PC-3 (cell line): ENCODE results near the gene SEL1L. TPM values are rescaled to one million over a fixed set of nuclear protein-coding genes. Genes with fewer than 3 reads are reported as not detected.

Experiments
- ATAC-seq: fragments of 200-7000 bp; cut with Tn5 transposase; 2 replicates; pipeline ENCODE4 v1.9.1; 2020; ENCODE audit warnings: mild to moderate bottlenecking, moderate library complexity
- BruUV-seq: library from RNA; stranded (reverse); fragments of 400-500 nt; replicated peaks from 2 replicates; lab custom pipeline; 2021; lab: Mats Ljungman, UMichigan
- CTCF ChIA-PET: fragments of 300-600 bp; sonication (Branson Sonifier 250); formaldehyde crosslinking; loops from one replicate; lab custom pipeline; 2022; ENCODE audit warnings: antibody characterized with exemption; lab: Charles Lee
- POLR2A ChIA-PET: fragments of 300-600 bp; sonication (Branson Sonifier 250); formaldehyde crosslinking; loops from one replicate; lab custom pipeline; 2022; ENCODE audit warnings: antibody characterized with exemption; ENCODE audit not compliant: unreplicated experiment; lab: Charles Lee
- DNase-seq: peaks from one replicate; pipeline ENCODE4 v3.0.0-alpha.2; 2015
- H2AFZ ChIP-seq: fragments of 300-600 bp; sonication (generic); 2 replicates; pipeline ENCODE4 v1.6.0; 2016; ENCODE audit warnings: antibody characterized with exemption, low read length
- H3F3A ChIP-seq: fragments of 300-600 bp; sonication (generic); one replicate; pipeline ENCODE4 v1.6.0; 2017; ENCODE audit warnings: antibody characterized with exemption, low read length, control low read depth, mild to moderate bottlenecking; ENCODE audit not compliant: unreplicated experiment
- H3K27ac ChIP-seq: fragments of 300-600 bp; sonication (generic); 2 replicates; pipeline ENCODE4 v1.5.1; 2016; ENCODE audit warnings: mild to moderate bottlenecking, low read length
- H3K27me3 ChIP-seq: fragments of 300-600 bp; sonication (generic); 2 replicates; pipeline ENCODE4 v1.6.1; 2016; ENCODE audit warnings: low read length, mixed read lengths
- H3K36me3 ChIP-seq: fragments of 300-600 bp; sonication (generic); 2 replicates; pipeline ENCODE4 v1.6.1; 2016; ENCODE audit warnings: low read depth, mixed run types, low read length, mixed read lengths
- H3K4me1 ChIP-seq: fragments of 300-600 bp; sonication (generic); 2 replicates; pipeline ENCODE4 v1.5.1; 2016; ENCODE audit warnings: low read length; ENCODE audit not compliant: insufficient read depth
- H3K4me2 ChIP-seq: fragments of 300-600 bp; sonication (generic); 2 replicates; pipeline ENCODE4 v1.6.0; 2016; ENCODE audit warnings: low read length
- H3K4me3 ChIP-seq: fragments of 300-600 bp; sonication (generic); 2 replicates; pipeline ENCODE4 v1.5.1; 2016; ENCODE audit warnings: mild to moderate bottlenecking, low read length, mixed read lengths
- H3K79me2 ChIP-seq: fragments of 300-600 bp; sonication (generic); 2 replicates; pipeline ENCODE4 v1.6.1; 2017; ENCODE audit warnings: low read length, mixed read lengths
- H3K9ac ChIP-seq: fragments of 300-600 bp; sonication (generic); 2 replicates; pipeline ENCODE4 v1.6.0; 2016; ENCODE audit warnings: mild to moderate bottlenecking, low read length
- H3K9me2 ChIP-seq: fragments of 300-600 bp; sonication (generic); replicated peaks from 2 replicates; pipeline ENCODE4 v1.6.1; 2016; ENCODE audit warnings: mixed run types, low read length, mixed read lengths
- H3K9me3 ChIP-seq: fragments of 300-600 bp; sonication (generic); 2 replicates; pipeline ENCODE4 v1.6.1; 2016; ENCODE audit warnings: low read length, mixed read lengths
- H4K20me1 ChIP-seq: fragments of 300-600 bp; sonication (generic); 2 replicates; pipeline ENCODE4 v1.6.1; 2016; ENCODE audit warnings: low read length, mixed read lengths
- EZH2 ChIP-seq: fragments of 300-600 bp; sonication (generic); IDR thresholded peaks from one replicate; pipeline ENCODE4 v1.6.1; 2017; ENCODE audit warnings: antibody characterized with exemption, mild to moderate bottlenecking, low read length; ENCODE audit not compliant: unreplicated experiment
- EZH2phosphoT487 ChIP-seq: fragments of 300-600 bp; sonication (generic); IDR thresholded peaks from 2 replicates; pipeline ENCODE4 v1.6.1; 2018; ENCODE audit warnings: mild to moderate bottlenecking, antibody characterized with exemption, low read length, borderline replicate concordance
- intact Hi-C: fragments of 100-400 bp; cut with micrococcal nuclease; formaldehyde crosslinking; loops from 2 replicates; pipeline ENCODE4 v1.9.0; 2023
- total RNA-seq: library from RNA; depleted of rRNA; stranded (reverse); fragments of >200 nt; gene quantifications from 2 replicates; pipeline ENCODE4 v1.2.3, GENCODE V29; 2014
- TF ChIP-seq, protein P1 (sequence below): fragments of 300-600 bp; sonication (generic); conservative IDR thresholded peaks from 2 replicates; pipeline ENCODE4 v1.5.1; 2017; ENCODE audit warnings: antibody characterized with exemption, low read depth, mild to moderate bottlenecking, low read length

Gene SEL1L
- total RNA-seq, 1 experiment from 2014 or later = 46.9 TPM

DNA sequence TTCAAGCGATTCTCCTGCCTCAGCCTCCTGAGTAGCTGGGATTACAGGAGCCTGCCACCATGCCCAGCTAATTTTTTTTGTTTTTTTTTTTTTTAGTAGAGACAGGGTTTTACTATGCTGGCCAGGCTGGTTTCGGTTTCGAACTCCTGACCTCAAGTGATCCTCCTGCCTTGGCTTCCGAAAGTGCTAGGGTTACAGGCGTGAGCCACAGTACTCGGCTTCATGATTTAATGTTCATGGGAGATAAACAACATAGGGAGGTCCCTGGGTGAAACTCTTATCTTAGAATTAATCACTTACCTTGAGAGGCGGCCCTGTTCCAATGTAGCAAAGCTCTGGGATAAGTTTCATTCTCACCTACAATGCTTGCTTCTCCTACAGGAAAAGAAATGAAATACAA lies 48.3 kb downstream of the SEL1L start:
- Histone ChIP-seq H3K4me2 (no peak overlapping the region), H3K9ac (no peak overlapping the region), H2AFZ (no peak overlapping the region), H3K9me3 (no peaks in the 10 kb centered on the region), H3K4me3 (no peak overlapping the region), H3K9me2 (no peaks in the 10 kb centered on the region), H3K27ac (no peak overlapping the region), H3F3A (no peaks in the 10 kb centered on the region), H3K79me2 (no peaks in the 10 kb centered on the region), H3K27me3 (no peaks in the 10 kb centered on the region), H3K36me3 (peaks cover 50% of the 10 kb centered on the region; the same call in 1 of the 2 replicates), H3K4me1 (no peaks in the 10 kb centered on the region), H4K20me1 (no peaks in the 10 kb centered on the region)
- TF ChIP-seq, protein P1, sequence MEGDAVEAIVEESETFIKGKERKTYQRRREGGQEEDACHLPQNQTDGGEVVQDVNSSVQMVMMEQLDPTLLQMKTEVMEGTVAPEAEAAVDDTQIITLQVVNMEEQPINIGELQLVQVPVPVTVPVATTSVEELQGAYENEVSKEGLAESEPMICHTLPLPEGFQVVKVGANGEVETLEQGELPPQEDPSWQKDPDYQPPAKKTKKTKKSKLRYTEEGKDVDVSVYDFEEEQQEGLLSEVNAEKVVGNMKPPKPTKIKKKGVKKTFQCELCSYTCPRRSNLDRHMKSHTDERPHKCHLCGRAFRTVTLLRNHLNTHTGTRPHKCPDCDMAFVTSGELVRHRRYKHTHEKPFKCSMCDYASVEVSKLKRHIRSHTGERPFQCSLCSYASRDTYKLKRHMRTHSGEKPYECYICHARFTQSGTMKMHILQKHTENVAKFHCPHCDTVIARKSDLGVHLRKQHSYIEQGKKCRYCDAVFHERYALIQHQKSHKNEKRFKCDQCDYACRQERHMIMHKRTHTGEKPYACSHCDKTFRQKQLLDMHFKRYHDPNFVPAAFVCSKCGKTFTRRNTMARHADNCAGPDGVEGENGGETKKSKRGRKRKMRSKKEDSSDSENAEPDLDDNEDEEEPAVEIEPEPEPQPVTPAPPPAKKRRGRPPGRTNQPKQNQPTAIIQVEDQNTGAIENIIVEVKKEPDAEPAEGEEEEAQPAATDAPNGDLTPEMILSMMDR = no peak
- TF ChIP-seq EZH2phosphoT487 (no peak), EZH2 (no peak)
- DNase-seq = no peak
- ChIA-PET CTCF (interaction anchor here (0.6 kb wide), 1 partner anchor 46 kb away, joined by 5 read pairs; no protein-coding TSS in a partner anchor), POLR2A (no interaction called here)
- intact Hi-C loops = no loop called here
- no TSS peak for BruUV-seq
- ATAC-seq = no peak

DNA sequence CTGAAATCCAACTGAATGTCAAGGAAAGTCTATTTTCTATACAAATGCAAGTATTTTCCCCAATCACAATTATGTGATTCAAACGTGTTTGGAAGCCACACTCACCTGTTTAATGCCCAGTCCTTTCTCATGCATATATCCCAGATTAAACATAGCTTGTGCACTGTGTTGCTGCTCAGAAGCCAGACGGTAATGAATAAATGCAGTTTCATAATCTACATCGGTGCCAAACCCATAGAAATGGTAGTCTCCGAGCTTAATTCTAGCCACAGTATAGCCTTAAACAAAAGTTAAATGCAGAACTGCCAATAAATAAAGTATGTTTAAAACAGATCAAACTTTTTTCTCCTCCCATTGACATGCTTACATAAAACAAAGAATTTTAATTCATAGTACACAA lies 49.5 kb downstream of the SEL1L start:
- Histone ChIP-seq H3K9me2 (no peaks in the 10 kb centered on the region), H4K20me1 (no peaks in the 10 kb centered on the region), H3K27me3 (no peaks in the 10 kb centered on the region), H3K9ac (no peak overlapping the region), H3K27ac (no peak overlapping the region), H3F3A (no peaks in the 10 kb centered on the region), H3K36me3 (peaks cover 44% of the 10 kb centered on the region; the same call in 1 of the 2 replicates), H3K79me2 (no peaks in the 10 kb centered on the region), H3K4me1 (no peaks in the 10 kb centered on the region), H3K4me3 (no peak overlapping the region), H3K4me2 (no peak overlapping the region), H2AFZ (no peak overlapping the region), H3K9me3 (no peaks in the 10 kb centered on the region)
- ATAC-seq (no peak), DNase-seq (no peak)
- BruUV-seq = no TSS peak
- ChIA-PET CTCF (no interaction called here), POLR2A (no interaction called here)
- intact Hi-C loops = no loop called here
- TF ChIP-seq EZH2 (no peak), EZH2phosphoT487 (no peak)
- TF ChIP-seq, protein P1 = no peak

DNA sequence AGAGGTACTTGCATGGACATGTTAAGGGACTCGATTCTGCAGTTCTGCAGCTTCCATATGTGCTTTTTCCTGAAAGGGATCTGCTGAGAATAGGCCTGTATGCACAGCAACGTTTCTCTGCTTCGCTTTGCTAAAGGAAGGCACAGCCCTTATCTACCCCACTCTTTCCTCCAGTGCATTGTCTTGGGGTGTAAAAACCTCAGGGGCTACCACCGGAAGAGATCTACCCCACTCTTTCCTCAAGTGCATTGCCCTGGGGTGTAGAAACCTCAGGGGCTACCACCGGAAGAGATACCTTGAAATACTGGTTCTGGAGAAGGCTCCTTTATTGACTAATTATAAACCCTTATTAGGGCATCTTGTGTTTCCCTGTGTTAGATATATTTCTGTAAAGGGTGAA lies 52.9 kb downstream of the SEL1L start:
- H4K20me1 ChIP-seq = no peaks in the 10 kb centered on the region

More for the DNA sequence above, 52.9 kb downstream of the SEL1L start:
- TF ChIP-seq EZH2phosphoT487 = no peak
- TF ChIP-seq EZH2 = no peak
- TF ChIP-seq, protein P1 = no peak
- Histone ChIP-seq H3K27me3 (no peaks in the 10 kb centered on the region), H3K9ac (no peak overlapping the region), H3F3A (no peaks in the 10 kb centered on the region), H2AFZ (no peak overlapping the region), H3K36me3 (peaks cover 47% of the 10 kb centered on the region; the same call in 1 of the 2 replicates), H3K27ac (no peak overlapping the region), H3K4me3 (no peak overlapping the region), H3K4me2 (no peak overlapping the region), H3K9me3 (no peaks in the 10 kb centered on the region), H3K9me2 (no peaks in the 10 kb centered on the region), H3K4me1 (no peaks in the 10 kb centered on the region), H3K79me2 (no peaks in the 10 kb centered on the region)
- ATAC-seq = no peak
- no peak for DNase-seq
- no TSS peak for BruUV-seq
- intact Hi-C loops = no loop called here
- ChIA-PET POLR2A (no interaction called here), CTCF (no interaction called here)
